GM06990 (cell line): ENCODE results near the gene AFF3.

Experiments
- DNase-seq: peaks from one replicate; pipeline ENCODE4 v3.0.0-alpha.2; 2011; ENCODE audit not compliant: insufficient read length; ENCODE audit errors: extremely low read depth
- H3K27me3 ChIP-seq: replicated peaks from 2 replicates; pipeline ENCODE4 v1.6.0; 2011; ENCODE audit warnings: low read length; ENCODE audit not compliant: control insufficient read depth, insufficient read depth
- H3K36me3 ChIP-seq: 2 replicates; pipeline ENCODE4 v1.5.1; 2011; ENCODE audit warnings: low read length; ENCODE audit not compliant: control insufficient read depth, insufficient read depth
- H3K4me3 ChIP-seq: replicated peaks from 2 replicates; pipeline ENCODE4 v1.5.1; 2011; ENCODE audit warnings: low read depth, mild to moderate bottlenecking, control low read depth, low read length
- TF ChIP-seq, protein P1 (sequence below): IDR thresholded peaks from 2 replicates; pipeline ENCODE4 v1.5.1; 2011; ENCODE audit warnings: low read length, control low read depth, mild to moderate bottlenecking, inconsistent platforms; ENCODE audit not compliant: insufficient read depth, poor library complexity, severe bottlenecking

The AFF3 gene

DNA sequence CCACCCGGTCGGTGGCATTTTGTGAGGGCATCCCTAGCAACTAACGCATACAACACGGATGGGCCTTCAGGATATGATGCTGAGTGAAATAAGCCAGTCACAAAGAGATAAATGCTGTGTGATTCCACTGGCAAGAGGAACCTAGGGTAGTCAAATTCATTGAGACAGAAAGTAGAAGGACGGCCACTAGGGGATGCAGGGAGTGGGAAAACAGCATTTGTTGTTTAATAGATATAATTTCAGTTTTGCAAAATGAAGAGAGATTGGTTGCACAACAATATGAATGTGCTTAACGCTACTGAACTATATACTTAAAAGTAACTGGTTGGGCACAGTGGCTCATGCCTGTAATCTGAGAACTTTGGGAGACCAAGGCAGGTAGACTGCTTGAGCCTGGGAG lies 112.9 kb downstream of the AFF3 start:
- Histone ChIP-seq H3K36me3 (no peaks in the 10 kb centered on the region), H3K4me3 (no peak overlapping the region), H3K27me3 (no peaks in the 10 kb centered on the region)
- DNase-seq, result no peak
- TF ChIP-seq, protein P1, sequence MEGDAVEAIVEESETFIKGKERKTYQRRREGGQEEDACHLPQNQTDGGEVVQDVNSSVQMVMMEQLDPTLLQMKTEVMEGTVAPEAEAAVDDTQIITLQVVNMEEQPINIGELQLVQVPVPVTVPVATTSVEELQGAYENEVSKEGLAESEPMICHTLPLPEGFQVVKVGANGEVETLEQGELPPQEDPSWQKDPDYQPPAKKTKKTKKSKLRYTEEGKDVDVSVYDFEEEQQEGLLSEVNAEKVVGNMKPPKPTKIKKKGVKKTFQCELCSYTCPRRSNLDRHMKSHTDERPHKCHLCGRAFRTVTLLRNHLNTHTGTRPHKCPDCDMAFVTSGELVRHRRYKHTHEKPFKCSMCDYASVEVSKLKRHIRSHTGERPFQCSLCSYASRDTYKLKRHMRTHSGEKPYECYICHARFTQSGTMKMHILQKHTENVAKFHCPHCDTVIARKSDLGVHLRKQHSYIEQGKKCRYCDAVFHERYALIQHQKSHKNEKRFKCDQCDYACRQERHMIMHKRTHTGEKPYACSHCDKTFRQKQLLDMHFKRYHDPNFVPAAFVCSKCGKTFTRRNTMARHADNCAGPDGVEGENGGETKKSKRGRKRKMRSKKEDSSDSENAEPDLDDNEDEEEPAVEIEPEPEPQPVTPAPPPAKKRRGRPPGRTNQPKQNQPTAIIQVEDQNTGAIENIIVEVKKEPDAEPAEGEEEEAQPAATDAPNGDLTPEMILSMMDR, result peak; percentile 30

DNA sequence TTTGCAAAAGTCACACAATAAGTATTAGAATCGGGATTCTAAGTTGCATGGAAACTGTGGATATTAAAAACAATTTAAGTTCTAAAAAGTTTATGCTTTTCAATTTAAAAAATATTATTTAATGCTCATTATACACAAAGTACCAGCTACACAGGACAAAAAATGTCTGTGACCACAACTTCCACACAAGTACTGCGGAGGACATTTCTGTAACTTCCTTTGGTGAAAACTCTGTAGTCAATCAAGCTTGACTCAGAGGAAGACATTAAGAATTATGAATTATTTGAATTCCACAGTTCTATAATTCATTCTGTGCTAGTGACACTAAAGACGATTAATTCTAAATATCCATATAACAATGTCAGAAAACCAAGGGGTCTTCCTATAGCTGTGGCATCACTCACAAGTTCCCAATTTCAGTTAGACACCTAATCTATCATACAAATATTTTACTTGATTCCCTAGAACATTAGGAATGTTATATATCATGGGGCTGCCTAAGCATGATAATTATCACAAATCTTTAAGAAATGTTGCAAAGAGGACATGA lies 120.5 kb downstream of the AFF3 start:
- Histone ChIP-seq H3K4me3 (no peak overlapping the region), H3K36me3 (no peaks in the 10 kb centered on the region), H3K27me3 (no peaks in the 10 kb centered on the region; the same call in 1 of the 2 replicates)
- TF ChIP-seq, protein P1, result no peak
- DNase-seq, result no peak

DNA sequence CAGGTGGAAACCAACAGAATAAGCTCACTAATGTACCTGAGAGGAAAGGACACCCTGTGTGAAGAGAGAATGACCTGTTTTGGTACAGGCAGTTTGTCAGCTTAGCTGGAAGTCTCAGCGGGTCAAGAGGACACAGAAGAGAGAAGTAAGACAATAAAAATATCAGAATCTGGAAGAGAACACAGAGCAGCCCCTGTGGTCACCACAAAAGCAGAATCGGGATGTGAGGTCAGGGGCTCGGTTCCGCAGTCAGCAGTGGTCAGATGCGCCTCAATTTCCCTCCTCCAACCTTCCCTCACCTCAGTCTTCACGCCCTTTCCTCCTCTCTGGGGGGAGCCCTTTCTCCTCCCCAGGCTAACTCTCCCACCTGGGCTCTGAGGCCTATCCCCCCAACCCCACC lies 122.9 kb downstream of the AFF3 start:
- H3K36me3 ChIP-seq, result no peaks in the 10 kb centered on the region
- no peak for DNase-seq

DNA sequence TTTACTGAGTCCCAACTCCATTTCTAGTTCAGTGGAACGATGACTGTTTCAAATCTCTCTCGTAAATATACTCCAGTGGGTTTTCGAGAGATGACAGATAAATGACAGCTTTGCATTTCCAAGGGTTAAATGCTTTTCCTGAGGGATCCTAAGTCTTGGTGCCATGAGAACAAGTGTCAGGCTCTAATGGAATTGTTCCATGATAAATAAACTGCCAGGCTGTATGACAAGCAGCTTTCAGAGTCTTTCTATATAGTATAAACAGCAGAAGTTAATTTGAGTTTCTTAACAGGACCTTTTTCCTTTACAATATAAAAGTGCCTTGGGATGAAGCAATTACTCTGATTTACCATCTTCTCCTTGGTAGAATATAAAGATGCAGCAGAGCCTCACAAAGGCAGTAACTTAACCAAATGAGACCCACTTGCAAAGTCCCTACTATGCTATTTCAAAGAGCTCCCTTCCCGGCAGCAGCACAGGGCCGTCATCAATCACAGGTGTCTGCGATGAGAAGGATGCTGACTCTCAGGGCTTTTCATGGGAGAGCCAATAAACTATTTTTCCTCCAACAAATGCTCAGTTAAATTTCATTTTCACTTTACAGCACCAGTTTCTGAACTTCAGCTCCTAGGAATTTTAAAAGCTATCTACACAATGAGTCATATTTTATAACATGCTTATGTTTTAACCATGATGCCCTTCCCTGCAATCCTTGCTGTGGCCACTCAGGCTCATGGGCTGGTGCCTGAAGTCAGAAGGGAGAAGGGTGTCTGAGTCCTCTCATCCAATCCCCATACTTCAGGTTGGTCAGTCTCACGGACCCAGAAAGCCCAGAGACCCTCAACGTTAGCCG lies 123.8 kb downstream of the AFF3 start:
- Histone ChIP-seq H3K36me3 (no peaks in the 10 kb centered on the region), H3K4me3 (no peak overlapping the region), H3K27me3 (no peaks in the 10 kb centered on the region; the same call in 1 of the 2 replicates)
- DNase-seq, result no peak
- TF ChIP-seq, protein P1, result no peak

More for the DNA sequence above, 122.9 kb downstream of the AFF3 start:
- Histone ChIP-seq H3K27me3 (no peaks in the 10 kb centered on the region; the same call in 1 of the 2 replicates), H3K4me3 (no peak overlapping the region)
- TF ChIP-seq, protein P1, result no peak

DNA sequence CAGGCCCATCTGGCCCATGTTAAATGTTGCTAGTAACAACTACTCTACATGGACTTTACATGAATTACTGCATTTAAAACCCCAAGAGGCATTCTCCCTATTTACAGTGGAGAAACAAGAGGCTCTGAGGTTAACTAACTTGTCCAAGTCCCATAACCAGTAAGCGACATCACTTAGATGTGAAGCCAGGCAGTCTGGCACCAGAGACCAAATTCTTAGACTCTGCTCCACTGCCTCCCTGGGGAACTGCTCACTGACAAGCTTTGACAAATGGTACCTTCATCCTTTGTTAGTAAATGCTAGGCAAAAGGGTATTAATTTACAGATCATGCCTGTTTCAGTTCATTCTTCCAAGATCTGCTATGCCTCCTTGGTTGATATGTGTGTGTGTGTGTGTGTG lies 124.8 kb downstream of the AFF3 start:
- no peaks in the 10 kb centered on the region for H3K36me3 ChIP-seq
- DNase-seq, result no peak

More for the DNA sequence above, 124.8 kb downstream of the AFF3 start:
- no peaks in the 10 kb centered on the region; the same call in 1 of the 2 replicates for H3K27me3 ChIP-seq
- TF ChIP-seq, protein P1, result no peak
- H3K4me3 ChIP-seq, result no peak overlapping the region
